Lower lobe of right lung (tissue), 2 donors: ENCODE data around the gene IL23R. TPM values are rescaled to one million over a fixed set of nuclear protein-coding genes. Genes with fewer than 3 reads are reported as not detected.

ENCODE experiments used
- ATAC-seq, 2 donors: fragments of 200-7000 bp; cut with Tn5 transposase; one replicate each; pipeline ENCODE4 v1.9.1; 2020 to 2022; ENCODE audit warnings: mild to moderate bottlenecking in 2 of 2, moderate library complexity in 2 of 2
- DNase-seq: peaks from one replicate; pipeline ENCODE4 v3.0.0-alpha.2; 2020
- H3K27ac ChIP-seq: fragments of 200-600 bp; one replicate; pipeline ENCODE4 v1.8.0; 2022
- H3K27me3 ChIP-seq: fragments of 200-600 bp; one replicate; pipeline ENCODE4 v1.8.0; 2022; ENCODE audit warnings: low read depth
- H3K36me3 ChIP-seq: fragments of 200-600 bp; one replicate; pipeline ENCODE4 v1.8.0; 2022; ENCODE audit warnings: mild to moderate bottlenecking
- H3K4me1 ChIP-seq: fragments of 200-600 bp; one replicate; pipeline ENCODE4 v1.8.0; 2022
- H3K4me3 ChIP-seq: fragments of 200-600 bp; one replicate; pipeline ENCODE4 v1.8.0; 2022; ENCODE audit warnings: mild to moderate bottlenecking
- H3K9me3 ChIP-seq: fragments of 200-600 bp; one replicate; pipeline ENCODE4 v1.8.0; 2022
- CTCF ChIP-seq: fragments of 200-600 bp; IDR thresholded peaks from one replicate; pipeline ENCODE4 v1.8.0; 2022; ENCODE audit warnings: antibody characterized with exemption, mild to moderate bottlenecking
- intact Hi-C: fragments of 100-400 bp; cut with DNase I; formaldehyde crosslinking; loops from one replicate; pipeline ENCODE4 v1.11.0; 2022
- total RNA-seq: library from RNA; stranded (reverse); fragmentation: NEBNext Ultra II Directional; extraction: Animal tissue kit (Norgen Biotek cat#: 25700); gene quantifications from one replicate; pipeline ENCODE4 v1.2.1, GENCODE V29; 2021
- donor health status: DM: no; HTN: yes; CAD: no; lungs with severe emphysema.

Gene IL23R
- total RNA-seq, 1 donor from 2014 or later, result 0.18 TPM

DNA sequence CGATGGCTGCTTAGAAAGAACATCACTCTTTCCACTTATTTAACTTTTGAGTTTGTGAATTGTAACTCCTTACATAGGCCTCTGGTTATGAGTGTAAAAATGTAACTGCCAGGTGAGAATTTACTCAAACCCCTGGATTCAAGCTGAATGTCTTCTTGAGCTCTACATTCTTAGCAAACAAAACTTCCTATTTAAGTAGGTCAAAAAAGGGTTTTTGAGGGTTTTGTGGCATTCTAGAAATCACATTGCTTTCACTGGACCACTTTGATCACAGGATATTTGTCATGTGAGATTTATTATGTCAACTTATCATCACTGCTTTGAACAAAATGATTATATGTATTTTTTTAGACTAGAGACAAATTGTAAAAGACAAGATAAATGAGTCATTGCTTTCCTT is 5.7 kb downstream of the IL23R start:
- ATAC-seq, result no peak
- intact Hi-C loops, result no loop called here

GRCh38 chr1:67173988-67174387 is 7.7 kb downstream of the IL23R start:
- DNase-seq, result no peak
- TF ChIP-seq CTCF, result no peak
- H3K27ac ChIP-seq, result no peak overlapping the region

More for the DNA sequence above, 5.7 kb downstream of the IL23R start:
- Histone ChIP-seq H3K4me1 (no peaks in the 10 kb centered on the region), H3K27me3 (no peaks in the 10 kb centered on the region), H3K9me3 (no peaks in the 10 kb centered on the region), H3K4me3 (no peak overlapping the region), H3K27ac (no peak overlapping the region), H3K36me3 (no peaks in the 10 kb centered on the region)
- TF ChIP-seq CTCF, result no peak
- DNase-seq, result no peak

DNA sequence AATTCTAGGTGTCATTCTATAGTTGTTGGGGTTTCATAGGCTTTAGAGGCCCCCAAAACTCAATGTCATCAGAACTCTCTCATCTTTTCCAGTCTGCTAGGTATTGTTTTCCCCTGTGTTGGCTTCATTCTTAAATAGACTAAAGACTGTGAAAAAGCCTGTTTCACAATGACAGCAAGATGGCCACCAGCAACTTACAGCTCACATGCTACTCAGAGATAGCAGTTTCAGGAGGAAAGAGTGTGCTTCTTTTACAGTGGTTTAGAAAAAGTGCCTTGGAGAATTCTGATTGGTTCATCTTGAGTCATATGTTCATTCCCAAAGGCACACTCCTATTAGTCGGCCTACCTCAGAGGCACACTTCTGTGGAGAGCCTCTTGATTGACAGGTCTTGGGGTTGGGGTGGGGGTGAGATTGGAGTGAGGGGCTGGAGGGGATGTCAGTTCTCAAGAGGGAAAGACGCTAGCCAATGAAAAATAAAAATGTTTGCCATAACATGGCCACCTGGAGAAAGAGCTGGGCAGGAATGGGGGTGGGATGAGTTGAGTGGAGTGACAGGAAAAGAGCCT is 8.5 kb downstream of the IL23R start:
- Histone ChIP-seq H3K36me3 (no peaks in the 10 kb centered on the region), H3K9me3 (no peaks in the 10 kb centered on the region), H3K27ac (no peak overlapping the region), H3K27me3 (no peaks in the 10 kb centered on the region), H3K4me3 (no peak overlapping the region), H3K4me1 (no peaks in the 10 kb centered on the region)
- no peak for TF ChIP-seq CTCF
- intact Hi-C loops, result no loop called here
- DNase-seq (no peak), ATAC-seq (no peak)

More at GRCh38 chr1:67173988-67174387, 7.7 kb downstream of the IL23R start:
- H3K4me1 ChIP-seq, result no peaks in the 10 kb centered on the region
- H3K4me3 ChIP-seq, result no peak overlapping the region
- H3K27me3 ChIP-seq, result no peaks in the 10 kb centered on the region
- no peaks in the 10 kb centered on the region for H3K9me3 ChIP-seq
- no peak for ATAC-seq
- no peaks in the 10 kb centered on the region for H3K36me3 ChIP-seq
- intact Hi-C loops, result no loop called here

DNA sequence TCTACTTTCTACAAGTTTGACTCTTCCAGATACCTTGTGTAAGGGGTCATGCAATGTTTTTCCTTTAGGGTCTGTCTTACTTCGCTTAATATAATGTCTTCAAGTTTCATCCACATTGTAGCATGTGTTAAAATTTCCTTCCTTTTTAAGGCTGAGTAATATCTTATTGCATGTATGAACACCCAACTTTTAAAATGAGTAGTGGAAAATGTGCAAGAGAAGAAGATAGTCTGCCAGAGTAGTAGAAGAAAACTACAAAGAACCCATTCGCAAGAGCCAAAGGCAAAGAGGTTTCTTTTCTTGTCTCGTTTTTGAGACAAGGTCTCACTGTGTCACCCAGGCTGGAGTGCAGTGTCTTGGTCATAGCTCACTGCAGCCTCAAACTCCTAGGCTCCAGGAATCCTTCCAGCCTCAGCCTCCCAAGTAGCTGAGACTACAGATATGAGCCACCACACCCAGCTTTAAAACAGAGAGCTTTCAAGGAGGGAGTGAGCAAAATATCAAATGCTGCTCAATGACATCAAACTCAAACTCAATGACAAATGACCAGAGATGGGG is 9.4 kb downstream of the IL23R start:
- Histone ChIP-seq H3K9me3 (no peaks in the 10 kb centered on the region), H3K36me3 (no peaks in the 10 kb centered on the region), H3K4me1 (no peaks in the 10 kb centered on the region), H3K27ac (no peak overlapping the region), H3K27me3 (no peaks in the 10 kb centered on the region), H3K4me3 (no peak overlapping the region)
- no peak for ATAC-seq
- DNase-seq, result no peak
- intact Hi-C loops, result no loop called here
- TF ChIP-seq CTCF, result no peak

DNA sequence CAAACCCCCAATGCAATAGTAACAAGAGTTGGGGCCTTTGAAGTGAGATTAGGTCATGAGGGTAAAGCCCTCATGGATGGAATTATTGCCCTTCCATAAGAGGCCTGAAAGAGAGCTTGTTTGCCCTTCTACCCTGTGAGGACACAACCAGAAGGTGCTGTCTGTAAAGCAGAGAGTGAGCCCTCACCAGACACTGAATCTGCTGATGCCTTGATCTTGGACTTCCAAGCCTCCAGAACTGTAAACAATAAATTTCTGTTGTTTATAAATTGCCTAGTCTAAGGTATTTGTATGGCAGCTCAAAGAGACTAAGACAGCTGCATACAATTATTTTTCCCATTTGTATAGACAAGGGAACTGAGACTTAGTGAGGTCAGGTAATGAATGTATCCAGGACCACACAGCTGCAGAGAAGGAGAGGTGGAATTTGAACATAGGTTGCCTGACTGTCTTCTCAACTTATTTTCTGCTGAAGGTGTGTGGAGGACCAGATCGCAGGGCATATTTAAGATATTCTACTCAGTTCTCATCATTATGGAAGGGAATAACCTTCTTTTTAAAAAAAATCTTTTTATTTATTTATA is 18.7 kb downstream of the IL23R start:
- no peaks in the 10 kb centered on the region for H3K4me1 ChIP-seq
- no peaks in the 10 kb centered on the region for H3K36me3 ChIP-seq
- TF ChIP-seq CTCF, result no peak
- H3K27ac ChIP-seq, result no peak overlapping the region
- H3K4me3 ChIP-seq, result no peak overlapping the region
- intact Hi-C loops, result no loop called here
- no peak for ATAC-seq
- no peak for DNase-seq
- no peaks in the 10 kb centered on the region for H3K9me3 ChIP-seq
- H3K27me3 ChIP-seq, result no peaks in the 10 kb centered on the region
